HG03378 (cell line): ENCODE results near the gene FRS3.
A peak's percentile ranks its signal among the peaks of the same experiment; 100 is the strongest.

Experiments
- ATAC-seq: cut with Tn5 transposase; IDR thresholded peaks from one replicate; pipeline ENCODE4 v1.9.1; 2021; ENCODE audit warnings: mild to moderate bottlenecking, moderate library complexity; ENCODE audit not compliant: unreplicated experiment

The FRS3 gene

GRCh38 chr6:41791984-41792383 lies 12.3 kb upstream of the FRS3 start:
- ATAC-seq: no peak

GRCh38 chr6:41791305-41791704 lies 11.6 kb upstream of the FRS3 start:
- no peak for ATAC-seq

DNA sequence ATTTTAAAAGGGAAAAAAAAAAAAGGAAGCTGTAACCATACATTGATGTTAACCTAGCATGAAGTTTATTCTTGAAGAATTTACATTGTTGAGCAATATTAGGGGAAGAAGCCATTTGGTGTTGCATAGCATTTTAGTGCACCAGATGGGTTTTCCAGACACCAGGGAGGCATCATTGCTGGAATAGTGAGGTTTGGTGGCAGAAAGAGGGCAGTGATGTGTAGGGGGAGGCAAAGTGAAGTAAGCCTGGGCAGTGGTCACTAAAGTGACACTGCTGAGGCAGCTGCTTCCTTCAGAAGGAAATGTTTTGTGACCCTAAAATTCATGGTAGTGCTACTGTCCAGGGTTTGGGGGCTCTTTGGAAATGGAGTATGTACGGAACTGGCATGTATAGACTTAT lies 10.3 kb upstream of the FRS3 start:
- ATAC-seq: no peak

GRCh38 chr6:41789390-41789724 lies 9.7 kb upstream of the FRS3 start:
- no peak for ATAC-seq

GRCh38 chr6:41787219-41787917 lies 7.7 kb upstream of the FRS3 start, which contains the start of gene TOMM6:
TSS of gene TOMM6 (plus strand) at chr6:41787694. CDS start at chr6:41787698, 4 bp downstream.
- ATAC-seq: peak; percentile 74

DNA sequence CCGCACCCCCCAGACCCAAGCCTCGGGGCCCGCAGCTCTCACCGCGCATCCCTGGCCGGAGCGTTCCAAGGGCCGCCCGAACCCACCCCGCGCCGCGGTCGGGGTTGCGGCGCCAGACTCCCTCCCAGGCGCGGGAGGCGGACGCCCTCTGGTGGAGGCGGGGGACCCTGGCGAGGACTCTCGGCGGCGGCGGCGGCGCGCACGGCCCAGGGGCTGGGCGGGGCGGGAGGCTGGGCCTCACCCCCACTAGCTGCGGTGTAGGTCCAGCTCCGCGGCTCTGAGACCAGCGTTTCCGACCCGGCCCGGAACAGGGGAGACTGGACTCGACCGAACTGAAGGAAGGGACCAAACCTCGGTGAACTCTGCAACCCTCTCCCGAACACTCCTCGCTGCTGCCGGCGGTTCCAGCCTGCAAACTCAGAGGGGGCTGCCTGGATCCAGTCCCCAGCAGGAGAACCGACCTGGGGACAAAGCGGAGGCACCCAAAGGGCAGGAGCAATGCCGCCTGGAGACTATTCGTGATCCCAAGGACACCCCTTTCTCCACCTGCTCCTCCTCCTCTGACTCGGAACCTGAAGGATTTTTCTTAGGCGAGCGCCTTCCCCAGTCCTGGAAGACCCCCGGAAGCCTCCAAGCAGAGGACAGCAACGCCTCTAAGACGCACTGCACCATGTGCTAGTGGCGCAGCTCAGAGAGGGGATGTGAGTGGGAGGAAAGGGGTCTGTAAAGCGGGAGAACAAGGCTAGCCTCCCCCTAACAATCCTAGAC lies 6.9 kb upstream of the FRS3 start:
- peak; percentile 27 for ATAC-seq

- ATAC-seq: no peak
Measured at GRCh38 chr6:41785689-41786450, 6.2 kb upstream of the FRS3 start.

- no peak for ATAC-seq
Measured at GRCh38 chr6:41785254-41785653, 5.6 kb upstream of the FRS3 start.

DNA sequence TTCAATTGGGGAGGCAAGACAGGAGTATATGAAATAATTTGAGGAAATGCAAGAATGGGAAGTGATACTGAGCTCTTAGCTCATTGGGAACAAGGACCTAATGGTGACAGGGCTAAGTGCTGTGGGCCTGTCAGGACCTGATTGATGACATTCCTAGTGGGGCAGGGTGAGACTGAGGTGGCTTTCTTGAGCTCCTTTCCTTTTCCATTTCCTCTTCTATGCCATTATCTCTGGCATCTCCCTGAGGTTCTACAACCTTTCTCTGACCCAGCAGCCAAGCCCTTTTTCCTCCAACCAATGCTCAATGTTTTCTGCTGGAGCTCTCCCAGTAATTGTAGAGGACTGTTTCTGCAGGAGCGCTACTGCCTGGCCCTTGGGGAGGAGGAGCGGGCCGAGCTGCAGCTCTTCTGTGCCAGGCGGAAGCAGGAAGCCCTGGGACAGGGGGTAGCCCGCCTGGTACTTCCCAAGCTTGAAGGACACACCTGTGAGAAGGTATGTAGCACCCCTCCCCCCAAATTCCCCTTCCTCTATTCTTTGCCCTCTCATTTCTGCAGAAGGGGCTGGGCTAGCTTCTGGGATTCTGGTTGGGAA lies 5.0 kb upstream of the FRS3 start:
- ATAC-seq: no peak

DNA sequence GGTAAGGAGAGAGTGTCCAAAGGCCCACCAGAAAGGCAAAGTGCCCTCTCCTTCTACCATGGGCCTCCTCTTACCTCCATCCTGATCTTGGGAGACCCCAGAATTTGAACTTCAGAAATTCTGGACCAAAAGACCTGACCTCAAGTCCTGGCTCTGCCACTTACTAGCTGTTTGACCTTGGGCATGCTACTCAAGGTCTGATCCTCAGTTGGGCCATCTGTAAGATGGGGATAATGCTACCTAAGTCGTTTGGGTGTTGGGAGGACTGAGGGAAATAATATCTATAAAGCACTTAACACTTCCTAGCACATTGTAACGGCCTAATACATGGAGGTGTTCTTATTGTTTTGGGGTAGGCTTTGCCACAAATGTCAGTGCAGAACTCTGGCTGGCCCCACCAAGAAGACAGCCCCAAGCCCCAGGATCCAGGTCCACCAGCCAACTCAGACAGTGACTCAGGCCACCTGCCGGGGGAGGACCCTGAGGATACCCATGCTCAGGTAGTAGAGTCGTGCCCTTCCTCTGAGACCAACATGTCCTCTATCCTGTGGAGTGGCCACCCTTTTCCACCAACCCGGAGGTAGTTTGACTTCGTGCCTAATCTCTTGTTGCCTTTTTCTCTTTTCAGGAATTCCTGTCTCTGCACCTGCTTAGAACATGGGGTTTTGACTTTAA lies 3.5 kb upstream of the FRS3 start:
- no peak for ATAC-seq

DNA sequence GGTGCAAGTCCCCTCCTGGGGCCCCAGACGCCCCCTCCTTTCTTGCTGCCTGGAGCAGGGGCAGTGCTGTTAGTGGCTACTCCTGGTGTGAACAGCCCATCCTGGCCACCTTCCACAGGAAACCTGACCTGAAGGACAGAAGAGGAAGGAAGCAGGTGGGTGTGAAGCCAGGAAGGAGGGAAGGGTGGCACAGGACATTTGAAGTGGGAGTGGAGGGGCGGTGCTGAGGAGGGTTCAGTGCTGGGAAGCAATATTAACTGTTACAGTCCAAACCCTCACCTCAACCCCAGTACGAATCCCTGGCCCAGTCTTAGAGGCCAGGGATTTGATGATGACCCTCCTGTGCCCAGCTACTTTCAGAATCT lies 1.6 kb upstream of the FRS3 start:
- no peak for ATAC-seq

DNA sequence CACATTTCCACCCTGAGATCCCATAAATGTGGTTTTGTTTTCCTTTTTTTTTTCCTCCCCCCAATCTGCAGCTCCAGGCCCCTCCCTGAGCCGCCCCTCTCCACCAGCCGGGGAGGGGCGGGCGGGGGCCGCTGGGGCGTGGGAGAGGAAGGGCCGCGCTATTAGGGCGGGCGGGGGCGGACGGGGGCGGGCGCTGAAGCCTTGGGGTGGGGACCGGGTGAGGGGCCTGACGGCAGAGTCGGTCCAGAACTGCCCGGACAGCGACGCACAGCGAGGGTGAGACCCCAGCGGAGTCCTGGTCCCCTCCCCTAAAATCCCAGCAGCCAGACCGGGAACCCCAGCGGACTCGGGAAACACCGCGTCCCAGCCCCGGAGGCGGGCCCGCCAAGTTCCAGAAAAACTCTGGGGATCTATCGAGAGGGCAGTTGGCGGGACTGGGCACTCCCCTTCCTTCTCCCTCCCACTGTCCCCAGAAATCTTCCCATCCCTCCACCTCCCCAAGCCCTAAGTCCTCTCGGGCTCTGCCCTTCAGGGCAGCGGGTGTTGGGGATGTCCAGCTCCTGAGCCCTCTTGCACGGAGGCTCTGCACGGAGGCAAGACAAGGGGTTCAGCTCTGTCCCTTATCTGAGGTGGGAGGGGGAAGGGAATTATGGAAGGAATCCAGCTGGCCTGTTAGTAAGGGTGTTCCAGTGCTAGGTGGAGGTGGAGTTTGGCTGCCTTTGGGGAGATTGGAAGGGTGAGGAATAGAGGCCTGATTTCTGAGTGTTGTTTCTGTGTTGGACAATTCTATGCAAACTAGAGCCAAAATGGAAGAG lies 1.1 kb upstream of the FRS3 start, which contains the start of gene PRICKLE4:
Gene PRICKLE4, plus strand, starts transcription at position 232 of the 815 bp plus-strand sequence. CDS start 2,692 bp downstream, outside the sequence.
- no peak for ATAC-seq

DNA sequence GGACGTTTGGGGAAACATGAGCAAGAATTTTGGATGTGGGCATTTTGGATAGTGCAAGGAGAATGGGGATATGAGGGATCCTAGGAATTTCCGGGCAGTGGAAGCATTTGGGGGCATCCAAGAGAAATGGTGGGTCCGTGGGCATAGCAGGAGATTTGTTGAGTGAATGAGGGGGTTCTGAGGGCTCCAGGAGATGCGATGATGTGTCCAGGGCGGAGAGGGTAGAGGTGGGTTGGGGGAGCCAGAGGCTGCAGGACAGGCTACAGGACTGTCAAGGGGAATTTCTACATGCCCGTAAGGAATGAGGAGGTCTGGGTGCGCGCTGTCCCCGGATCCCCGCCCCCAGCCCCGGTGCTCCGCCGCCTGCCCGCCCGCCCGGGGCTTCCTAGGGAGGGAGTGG lies 364 bp downstream of the FRS3 start:
- ATAC-seq: peak; percentile 1

DNA sequence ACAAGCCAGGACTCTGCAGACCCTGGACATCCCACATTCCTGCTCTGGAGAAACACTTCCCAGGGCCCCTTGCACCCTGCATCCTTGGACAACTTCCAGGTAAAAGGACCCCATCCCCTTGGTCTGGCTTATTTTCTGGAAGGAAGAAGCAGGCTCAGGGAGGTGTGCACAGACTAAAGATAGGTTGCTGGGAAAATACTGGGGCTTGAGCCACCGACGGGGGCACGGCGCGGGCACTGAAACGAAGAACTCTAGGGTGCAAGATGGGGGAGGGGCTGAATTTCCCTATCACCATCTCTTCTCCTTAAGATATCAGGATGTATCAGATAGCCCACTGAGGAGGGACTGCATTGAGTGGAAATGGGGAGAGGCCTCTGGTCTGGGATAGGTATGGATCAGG lies 805 bp downstream of the FRS3 start:
- ATAC-seq: no peak

GRCh38 chr6:41777551-41778285 lies 2.0 kb downstream of the FRS3 start:
- no peak for ATAC-seq

GRCh38 chr6:41775293-41775882 lies 4.3 kb downstream of the FRS3 start:
- no peak for ATAC-seq

- ATAC-seq: no peak
Measured at GRCh38 chr6:41774841-41775240, 4.9 kb downstream of the FRS3 start.

DNA sequence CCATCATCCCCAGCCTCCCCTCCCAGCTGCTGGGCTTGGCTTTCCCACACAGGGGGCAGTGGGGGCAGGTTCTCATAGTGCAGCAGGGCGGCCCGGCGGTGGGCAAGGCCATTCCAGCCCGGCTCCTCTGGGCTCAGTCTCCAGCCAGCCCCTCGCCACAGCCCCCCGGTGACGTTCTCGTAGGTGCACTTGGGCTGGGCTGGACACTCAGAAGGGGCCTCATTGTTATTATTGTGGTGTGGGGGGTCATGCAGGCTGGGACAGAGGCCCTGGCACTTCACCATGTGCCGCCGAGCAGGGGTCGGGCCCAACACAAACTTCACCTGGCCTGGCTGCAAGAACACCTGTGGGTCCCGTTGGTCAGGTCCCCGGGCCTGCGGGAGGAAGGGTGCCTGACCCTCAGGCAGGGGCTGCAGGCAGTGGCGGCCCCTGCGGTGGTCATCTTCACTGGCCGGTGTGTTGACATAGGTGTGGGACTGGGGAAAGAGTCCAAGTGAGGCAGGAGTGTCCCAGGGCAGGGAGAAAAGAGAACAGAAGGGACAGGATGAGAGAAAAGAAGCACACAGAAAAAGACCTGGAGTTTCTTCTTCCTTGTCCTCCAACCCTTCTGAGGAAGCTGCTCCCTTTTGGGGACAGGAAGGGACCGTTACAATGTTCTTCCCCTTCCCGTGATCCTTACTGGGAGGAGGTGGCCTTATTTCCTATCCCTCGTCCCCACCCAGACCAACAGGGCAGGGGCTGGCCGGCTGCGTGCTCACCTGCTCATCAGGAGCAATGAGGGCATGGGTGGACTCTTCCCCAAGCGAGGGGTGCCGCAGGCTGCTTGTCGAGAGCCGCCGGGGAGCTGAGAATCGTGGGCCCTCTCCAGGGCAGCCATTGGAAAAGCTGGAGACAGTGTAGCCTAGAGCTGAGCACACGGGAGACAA lies 8.4 kb downstream of the FRS3 start:
- no peak for ATAC-seq
